NCI-H1048 (cell line): Measurements from ENCODE around the gene ADGRG6.

Experiments used
- DNase-seq: peaks from one replicate; lab custom pipeline; 2025; lab: John Stamatoyannopoulos, UW

ADGRG6 gene

GRCh38 chr6:142376800-142377496 lies 75.1 kb downstream of the ADGRG6 start:
- no peak for DNase-seq

- no peak for DNase-seq
These were observed 75.7 kb downstream of the ADGRG6 start for GRCh38 chr6:142377497-142377848.

DNA sequence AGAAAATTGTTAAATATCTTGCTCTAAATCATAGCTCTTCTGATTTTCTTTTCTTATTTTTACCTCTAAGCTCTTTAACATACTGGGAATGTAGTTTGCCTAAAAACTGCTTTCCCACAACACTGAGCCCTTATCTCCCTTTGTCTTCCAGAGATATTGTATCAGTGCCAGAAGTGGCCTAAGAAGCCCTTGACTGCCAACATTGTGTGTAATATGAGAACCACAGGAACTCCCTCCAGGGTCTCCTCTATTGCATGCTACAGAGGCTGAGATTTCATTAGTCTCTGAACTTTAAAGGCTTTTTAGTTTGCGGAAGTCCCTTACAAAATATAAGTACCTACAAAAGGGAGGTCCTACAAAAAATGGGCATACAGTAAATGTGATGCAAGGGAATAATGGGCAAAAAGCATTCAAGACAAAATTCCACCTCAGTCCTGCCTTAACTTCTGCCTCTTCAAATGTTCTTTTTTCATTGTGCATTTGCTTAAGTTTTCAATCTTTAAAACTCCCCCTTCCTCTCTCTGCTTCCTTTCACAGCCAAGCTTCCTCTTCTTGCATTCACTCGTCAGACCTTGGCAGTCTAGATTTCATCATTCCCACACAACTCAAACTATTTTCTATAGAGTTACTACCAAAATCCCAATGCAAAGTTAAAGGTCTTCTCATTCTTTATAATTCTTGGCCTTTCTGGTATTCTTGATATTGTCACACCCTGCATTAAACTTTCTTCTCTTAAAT lies 76.5 kb downstream of the ADGRG6 start:
- DNase-seq: no peak

DNA sequence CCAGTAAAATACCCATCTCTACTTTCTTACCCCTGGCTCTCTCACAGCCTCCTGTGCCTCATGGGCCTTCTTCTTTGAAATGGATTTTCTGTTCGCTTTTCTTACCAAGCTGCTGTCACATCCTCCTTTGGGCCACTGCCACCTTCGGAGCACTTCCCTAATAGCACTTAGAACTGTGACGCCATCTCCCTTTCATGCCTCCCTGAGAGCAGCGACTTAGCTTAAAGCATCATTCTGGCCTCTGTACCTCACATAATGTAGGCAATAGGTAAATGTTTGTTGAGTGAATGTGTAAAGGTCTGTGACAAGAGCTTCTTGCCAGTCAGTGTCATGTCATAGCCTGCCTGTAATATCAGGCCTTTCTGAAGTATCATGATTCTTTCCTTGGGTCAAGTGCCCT lies 78.8 kb downstream of the ADGRG6 start:
- DNase-seq: no peak

DNA sequence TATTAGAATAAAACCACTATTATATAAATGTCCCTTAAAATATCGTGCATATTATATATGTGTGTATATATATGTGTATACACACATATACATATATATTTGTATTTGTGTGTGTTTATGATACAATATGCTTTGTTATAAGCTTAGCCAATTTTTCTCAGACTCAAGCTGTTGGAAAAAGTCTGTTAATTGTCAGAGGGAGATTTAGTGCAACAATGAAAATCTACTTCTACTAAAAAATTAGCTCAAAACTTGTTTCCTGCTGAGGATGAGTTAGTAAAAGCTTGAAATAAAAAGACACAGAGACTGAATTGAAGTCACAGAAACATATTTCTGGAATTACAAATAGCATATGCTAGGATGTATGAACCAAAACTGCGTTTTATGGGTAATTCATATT lies 79.4 kb downstream of the ADGRG6 start:
- no peak for DNase-seq

GRCh38 chr6:142381845-142382378 lies 80.1 kb downstream of the ADGRG6 start:
- no peak for DNase-seq

DNA sequence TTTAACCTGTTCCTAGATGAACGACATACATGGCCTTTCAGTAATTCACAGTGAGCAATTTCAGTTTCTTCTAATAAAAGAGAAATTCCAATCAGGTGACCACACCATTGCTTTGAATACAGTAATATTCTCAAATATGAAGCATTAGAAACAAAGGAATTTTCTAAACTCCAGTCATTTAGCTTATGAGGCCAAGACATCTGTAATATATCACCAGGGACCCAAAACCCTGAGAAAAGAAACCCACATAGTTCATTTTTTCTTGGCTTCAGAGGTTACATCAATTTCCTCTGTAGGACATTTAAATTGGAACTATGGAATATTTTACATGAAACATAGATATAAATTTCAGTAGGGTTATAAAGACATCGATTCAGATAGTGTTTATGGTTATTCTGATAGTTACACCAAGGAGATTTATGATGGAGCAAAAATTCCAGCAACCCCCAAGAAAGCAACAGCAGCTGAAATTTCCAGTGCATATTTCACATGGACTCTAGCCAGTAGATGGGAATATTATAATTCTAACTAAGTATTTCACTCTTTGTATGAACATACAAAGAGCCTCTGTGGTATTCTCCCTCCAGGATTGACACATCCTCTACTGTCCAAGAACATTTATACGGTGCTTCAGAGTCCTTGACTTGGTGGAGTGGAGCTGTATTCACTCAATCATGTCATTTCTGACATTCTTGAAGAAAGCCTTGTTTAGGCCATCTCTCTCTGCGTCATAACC lies 82.9 kb downstream of the ADGRG6 start:
- no peak for DNase-seq

DNA sequence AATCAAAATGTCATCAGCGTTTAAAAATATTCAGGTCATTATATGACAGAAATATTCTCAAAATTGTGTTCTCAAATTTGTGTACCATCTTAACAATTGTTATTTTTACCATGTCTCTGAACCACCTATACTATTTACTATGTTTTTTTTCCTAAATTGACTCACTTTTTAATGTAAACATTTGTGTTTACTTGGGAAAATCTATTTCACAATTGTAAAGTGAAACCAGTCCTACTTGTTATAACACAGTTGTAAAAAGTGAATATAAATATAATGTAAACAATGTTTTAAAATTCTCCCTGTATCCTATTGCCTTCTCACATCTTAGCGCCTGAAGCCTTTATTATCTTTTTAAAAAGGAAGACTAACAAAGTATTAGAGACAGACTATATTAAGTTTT lies 83.5 kb downstream of the ADGRG6 start:
- no peak for DNase-seq

DNA sequence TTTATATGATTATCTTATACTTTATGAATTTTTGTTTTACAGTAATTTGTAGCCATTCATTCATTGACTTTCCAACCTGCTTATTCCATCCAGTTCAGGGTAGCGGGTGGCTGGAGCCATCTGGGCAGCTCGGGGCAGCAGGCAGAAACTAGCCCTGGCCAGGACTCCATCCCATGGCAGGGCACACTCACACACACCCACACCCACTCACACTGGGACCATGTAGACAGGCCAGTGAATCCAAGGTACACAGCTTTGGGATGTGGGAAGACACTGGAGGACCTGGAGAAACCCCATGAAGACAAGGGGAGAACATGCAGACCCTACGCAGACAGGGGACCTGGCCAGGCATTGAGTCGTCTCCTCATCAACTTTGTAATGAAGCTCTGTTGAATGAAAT lies 84.8 kb downstream of the ADGRG6 start:
- no peak for DNase-seq

DNA sequence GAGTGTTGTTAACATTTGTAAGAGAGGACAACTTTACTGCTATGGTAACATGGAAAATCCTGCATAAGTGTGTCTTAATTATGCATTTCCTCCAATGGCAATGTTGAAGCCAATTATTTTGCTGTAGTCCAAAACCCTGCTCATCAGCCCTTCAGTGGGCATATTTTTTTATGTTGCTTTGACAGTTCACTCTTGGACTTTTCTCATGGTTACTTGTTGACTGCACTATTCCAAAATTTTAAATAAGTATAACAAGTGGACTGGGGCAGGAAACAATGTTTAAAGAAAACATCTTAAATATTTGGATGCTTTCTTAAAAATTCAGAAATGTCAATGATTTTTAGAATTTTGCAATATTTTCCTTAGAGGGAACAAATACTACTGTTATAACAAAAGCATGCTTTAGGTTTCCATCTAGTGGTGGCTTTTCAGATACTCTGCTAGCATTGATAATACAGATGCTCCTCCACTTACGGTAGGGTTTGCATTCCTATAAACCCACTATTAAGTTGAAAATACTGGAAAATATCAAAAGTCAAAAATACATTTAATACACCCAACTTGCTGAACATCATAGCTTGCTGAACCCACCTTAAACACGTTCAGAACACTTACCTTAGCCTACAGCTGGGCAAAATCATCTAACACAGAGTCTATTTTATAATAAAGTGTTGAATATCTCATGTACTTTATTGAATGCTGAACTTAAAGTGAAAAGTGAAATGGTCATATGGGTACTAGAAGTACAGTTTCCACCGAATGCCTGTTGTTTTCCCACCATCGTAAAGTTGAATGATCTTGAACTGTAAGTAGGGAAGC lies 86.4 kb downstream of the ADGRG6 start:
- DNase-seq: no peak

DNA sequence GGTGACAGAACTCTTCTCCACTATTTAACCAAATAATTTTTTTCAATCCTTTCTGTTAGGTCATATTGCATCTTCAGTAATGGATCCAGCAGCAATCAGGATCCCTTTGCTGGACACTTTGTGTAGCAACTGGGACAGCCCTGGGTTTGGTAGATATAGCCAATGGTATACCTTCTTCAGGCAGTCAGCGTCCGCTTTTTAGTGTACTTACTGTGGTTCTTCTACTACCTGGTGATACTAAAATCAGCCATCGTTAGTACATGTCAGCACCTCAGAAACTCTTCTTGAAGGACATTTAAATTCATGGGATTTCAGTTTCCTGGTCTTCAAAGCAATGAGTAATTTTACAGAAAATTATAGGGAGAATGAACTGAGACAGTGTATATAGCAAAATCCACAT lies 93.5 kb downstream of the ADGRG6 start:
- no peak for DNase-seq

DNA sequence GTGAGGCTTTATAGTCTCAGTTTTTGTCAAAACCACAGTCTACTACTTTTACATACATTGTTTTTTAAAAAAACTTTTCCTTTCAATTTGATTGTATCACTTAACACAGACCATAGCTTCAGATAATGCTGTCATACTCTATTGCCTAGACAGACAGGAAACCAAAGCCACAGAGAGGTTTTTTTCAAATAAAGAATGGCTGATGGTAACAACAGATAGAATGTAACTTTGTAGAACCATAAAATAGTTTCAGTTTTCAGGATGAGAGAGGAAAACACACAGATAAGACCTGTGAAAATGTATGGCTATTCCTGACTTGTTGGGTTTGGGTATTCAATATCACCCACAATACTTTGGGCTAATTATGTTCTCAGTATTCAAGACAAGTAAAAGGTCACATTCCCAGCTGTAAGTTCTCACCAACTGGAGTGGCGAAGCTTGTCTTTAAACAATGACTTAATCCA lies 94.0 kb downstream of the ADGRG6 start:
- DNase-seq: no peak

GRCh38 chr6:142398353-142398752 lies 96.5 kb downstream of the ADGRG6 start:
- no peak for DNase-seq

- no peak for DNase-seq
These were observed 97.9 kb downstream of the ADGRG6 start for GRCh38 chr6:142399739-142400138.

GRCh38 chr6:142400495-142400894 lies 98.7 kb downstream of the ADGRG6 start:
- no peak for DNase-seq

- no peak for DNase-seq
These were observed 100.0 kb downstream of the ADGRG6 start for GRCh38 chr6:142401838-142402237.

DNA sequence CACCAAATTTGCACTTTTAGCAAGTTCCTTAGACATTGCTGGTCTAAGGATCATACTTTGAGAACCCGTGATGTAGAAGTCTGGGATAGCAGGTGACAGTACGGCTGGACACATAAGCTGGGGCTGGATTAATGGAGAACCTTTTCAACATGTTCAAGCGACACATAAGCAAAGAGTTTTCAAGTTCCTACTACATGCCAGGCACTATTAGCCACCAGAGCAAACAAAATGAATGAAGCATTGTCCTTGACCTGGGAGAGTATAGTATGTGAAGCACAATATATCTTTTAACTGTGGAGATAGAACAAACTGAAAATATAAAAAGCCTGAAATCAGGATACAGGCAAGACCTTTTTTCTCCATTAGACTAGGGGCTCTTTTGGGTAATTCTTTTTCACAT lies 102.9 kb downstream of the ADGRG6 start:
- DNase-seq: no peak

DNA sequence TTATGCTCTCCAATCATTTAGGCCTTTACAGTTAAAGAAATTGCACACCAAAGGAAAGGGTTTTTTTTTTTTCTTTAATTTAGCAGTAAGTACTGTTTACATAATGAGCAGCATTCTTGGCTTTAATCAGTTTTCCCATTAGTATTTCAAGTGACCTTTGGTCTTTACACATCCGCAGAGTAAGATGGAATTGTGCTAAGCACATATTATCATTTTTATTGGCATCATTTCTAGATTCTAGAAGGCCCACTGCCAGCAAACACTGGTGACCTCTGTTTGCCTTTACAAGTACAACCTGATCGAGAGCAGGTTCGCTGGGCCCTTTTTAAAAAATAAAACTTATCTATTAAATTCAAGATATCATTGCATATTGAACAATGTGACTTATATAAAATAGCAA lies 104.3 kb downstream of the ADGRG6 start:
- no peak for DNase-seq

DNA sequence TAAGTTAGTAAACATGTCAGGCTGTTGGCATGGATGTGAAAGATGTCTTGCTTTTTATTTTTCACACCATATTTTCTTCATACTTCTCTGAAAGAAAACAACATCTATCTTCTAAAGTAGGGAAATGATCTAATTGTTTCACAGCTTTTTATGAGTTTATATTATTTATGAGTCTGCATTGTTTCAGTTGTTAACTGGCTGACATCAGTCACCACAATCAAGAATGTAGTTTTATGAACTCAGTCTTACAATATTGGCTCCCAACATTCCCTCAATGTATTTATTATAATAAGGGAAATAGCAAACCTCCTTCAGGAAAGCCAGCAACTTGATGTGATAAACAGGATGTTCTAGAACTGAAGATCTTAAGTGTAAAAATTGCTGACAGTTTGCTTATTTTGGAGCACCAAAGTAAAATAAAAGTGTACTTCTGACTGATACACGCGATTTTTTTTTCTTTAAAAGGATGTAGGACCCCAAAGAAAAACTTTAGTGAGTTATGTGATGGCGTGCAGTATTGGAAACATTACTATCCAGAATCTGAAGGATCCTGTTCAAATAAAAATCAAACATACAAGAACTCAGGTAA lies 106.0 kb downstream of the ADGRG6 start:
- no peak for DNase-seq

DNA sequence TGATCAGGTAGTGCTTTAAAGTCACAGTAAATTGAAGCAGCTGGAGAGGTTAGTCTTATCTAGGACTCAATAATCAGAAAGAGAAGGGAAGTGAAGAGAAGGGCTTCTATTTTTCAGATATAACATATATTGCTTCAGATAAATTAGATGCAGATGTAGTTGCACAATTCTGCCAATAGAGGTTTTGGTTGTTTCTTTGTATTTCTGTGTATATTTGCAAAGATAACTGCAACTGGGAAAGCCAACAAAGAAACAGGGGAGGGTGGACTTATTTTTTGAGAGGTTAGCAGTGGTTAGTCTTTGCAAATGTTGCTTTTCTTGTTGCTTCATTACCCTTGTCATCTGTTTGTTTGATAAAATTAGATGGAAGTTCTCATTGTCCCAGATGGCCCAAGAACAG lies 106.6 kb downstream of the ADGRG6 start:
- no peak for DNase-seq

DNA sequence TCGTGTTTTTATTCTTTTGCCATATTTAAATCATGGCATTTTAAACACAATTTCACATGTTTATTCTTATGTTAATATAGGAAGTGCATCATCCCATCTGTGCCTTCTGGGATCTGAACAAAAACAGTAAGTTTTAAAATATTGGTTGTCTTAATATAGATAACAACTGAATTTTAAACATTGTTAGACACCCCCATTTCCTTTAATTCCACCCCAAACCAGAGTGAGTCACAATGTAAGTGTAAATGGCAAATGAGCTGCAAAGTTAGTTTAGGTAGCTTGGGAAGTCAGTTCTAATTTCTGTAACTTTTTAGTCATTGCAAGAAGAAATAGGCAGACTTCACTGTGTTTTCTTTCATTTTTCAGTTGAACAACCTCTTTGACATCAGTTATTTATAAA lies 108.0 kb downstream of the ADGRG6 start:
- DNase-seq: no peak

DNA sequence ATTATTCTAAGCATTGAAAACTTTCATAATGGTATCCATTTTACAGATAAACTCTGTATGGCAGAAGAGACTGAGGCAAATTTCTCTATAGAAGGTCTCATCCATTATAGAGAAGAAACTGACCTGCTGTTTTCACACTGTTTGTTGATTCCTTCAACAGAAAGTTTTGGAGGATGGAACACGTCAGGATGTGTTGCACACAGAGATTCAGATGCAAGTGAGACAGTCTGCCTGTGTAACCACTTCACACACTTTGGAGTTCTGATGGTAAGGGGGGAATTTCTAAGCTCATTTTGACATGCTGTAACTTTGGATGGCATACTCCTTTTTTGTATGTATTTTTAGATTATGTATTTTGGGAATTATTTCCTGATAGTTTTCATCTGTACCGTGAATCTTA lies 109.3 kb downstream of the ADGRG6 start:
- DNase-seq: no peak
